ENCODE results near the gene KLHL5.
"Not testable (repeated sequence)": the region's sequence is repeated elsewhere in the genome, so short reads cannot be mapped to it uniquely, and the experiment has no call there.

The KLHL5 gene

DNA sequence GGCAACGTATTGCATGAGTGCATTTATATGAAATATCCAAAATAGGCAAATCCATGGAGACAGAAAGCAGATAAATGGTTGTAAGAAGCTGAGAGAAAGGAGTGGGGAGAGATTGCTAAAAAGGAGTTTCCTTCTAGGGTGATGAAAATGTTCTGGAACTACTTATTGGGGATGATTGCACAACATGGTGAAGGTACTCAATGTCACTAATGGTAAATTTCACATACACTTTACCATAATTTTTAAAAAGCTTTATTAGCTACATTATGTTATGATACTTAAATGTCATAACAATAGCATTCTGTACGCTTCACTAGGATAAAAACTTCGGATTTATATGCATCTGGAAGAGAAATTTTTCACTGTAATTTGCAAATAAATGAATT, 63.6 kb downstream of the KLHL5 start:
- Histone ChIP-seq H3K4me3 (ENCODE audit: low read depth in 1 of 2, low read length in 2 of 2) (no peak overlapping the region), H3K27ac (ENCODE audit: low read depth, low read length) (no peak overlapping the region), H3K36me3 (ENCODE audit: control insufficient read depth in 1 of 2, insufficient read depth in 2 of 2, low read length in 2 of 2) (peaks cover 0 to 2% of the 10 kb centered on the region in 2 donors), H3K4me1 (ENCODE audit: control insufficient read depth in 1 of 2, insufficient read depth in 2 of 2, low read length in 2 of 2) (no peaks in the 10 kb centered on the region), H3K9me3 (ENCODE audit: control insufficient read depth in 1 of 2, low read length in 2 of 2) (no peaks in the 10 kb centered on the region), H3K9ac (ENCODE audit: low read depth in 1 of 2, low read length in 2 of 2) (no peak overlapping the region), H3K27me3 (ENCODE audit: control insufficient read depth in 1 of 2, insufficient read depth in 2 of 2, low read length in 2 of 2) (no peaks in the 10 kb centered on the region)

DNA sequence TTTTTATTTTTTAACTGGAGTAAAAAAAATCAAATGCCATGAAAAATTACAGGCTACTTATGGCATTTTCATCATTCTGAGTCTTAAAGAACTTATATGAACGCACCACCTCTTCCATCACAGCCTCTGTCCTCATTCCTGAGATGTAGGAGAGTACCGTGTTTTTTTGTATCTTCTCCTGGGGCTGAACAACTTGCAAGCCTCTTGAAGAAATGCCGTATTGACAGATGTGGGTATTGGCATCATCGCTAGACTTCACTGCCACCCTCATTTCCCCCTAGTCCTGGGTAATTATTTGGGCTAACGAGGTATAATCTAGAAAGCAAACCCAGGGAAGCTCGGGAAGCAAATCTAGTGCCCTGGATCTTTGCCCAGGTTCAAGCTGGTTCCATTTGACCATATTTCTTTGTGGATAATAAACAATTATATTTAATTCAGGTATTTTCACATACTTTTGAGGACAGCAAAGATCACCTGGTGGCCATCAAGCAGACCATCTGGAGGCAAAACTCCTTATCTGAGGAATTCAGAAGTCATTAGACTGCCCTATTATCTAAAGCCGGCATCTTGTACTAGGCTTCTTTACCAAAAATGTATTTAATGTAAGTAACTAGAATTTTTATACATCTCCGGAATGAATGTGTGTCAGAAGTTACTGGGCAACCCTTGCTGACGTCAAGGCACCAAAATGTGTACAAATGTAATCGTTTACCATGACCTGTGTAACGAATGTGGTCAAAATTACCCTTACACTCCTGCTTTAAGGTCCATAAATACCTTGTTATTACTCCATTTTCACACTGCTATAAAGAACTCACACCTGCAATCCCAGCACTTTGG, 64.4 kb downstream of the KLHL5 start:
- Histone ChIP-seq H3K9me3 (ENCODE audit: control insufficient read depth in 1 of 2, low read length in 2 of 2) (no peaks in the 10 kb centered on the region), H3K27ac (ENCODE audit: low read depth, low read length) (no peak overlapping the region), H3K4me3 (ENCODE audit: low read depth in 1 of 2, low read length in 2 of 2) (no peak overlapping the region), H3K4me1 (ENCODE audit: control insufficient read depth in 1 of 2, insufficient read depth in 2 of 2, low read length in 2 of 2) (no peaks in the 10 kb centered on the region), H3K9ac (ENCODE audit: low read depth in 1 of 2, low read length in 2 of 2) (no peak overlapping the region), H3K27me3 (ENCODE audit: control insufficient read depth in 1 of 2, insufficient read depth in 2 of 2, low read length in 2 of 2) (no peaks in the 10 kb centered on the region), H3K36me3 (ENCODE audit: control insufficient read depth in 1 of 2, insufficient read depth in 2 of 2, low read length in 2 of 2) (no peaks in the 10 kb centered on the region)

DNA sequence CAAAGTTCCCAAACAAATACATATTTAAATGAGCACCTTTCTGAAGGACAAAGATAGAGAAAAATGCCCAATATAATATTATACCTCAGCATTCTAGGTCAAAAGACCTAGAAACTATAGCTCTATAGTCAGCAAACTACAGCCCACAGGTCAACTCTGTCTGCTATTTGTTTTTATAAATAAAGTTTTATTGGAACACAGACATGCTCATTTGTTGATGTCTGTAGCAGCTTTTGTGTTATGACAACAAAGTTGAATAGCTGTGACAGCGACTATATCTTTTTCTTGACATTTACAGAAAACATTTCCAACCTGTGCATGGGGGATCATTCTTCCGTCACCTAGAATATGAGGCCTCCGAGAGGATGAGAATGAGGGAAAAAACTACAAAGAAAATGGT, 71.6 kb downstream of the KLHL5 start:
- H3K36me3 ChIP-seq (ENCODE audit: control insufficient read depth in 1 of 2, insufficient read depth in 2 of 2, low read length in 2 of 2), result no peaks in the 10 kb centered on the region
- H3K4me1 ChIP-seq (ENCODE audit: control insufficient read depth in 1 of 2, insufficient read depth in 2 of 2, low read length in 2 of 2), result peaks cover 5 to 6% of the 10 kb centered on the region in 2 donors
- H3K27me3 ChIP-seq (ENCODE audit: control insufficient read depth in 1 of 2, insufficient read depth in 2 of 2, low read length in 2 of 2), result no peaks in the 10 kb centered on the region
- H3K4me3 ChIP-seq (ENCODE audit: low read depth in 1 of 2, low read length in 2 of 2), result no peak overlapping the region
- H3K27ac ChIP-seq (ENCODE audit: low read depth, low read length), result no peak overlapping the region
- no peak overlapping the region for H3K9ac ChIP-seq (ENCODE audit: low read depth in 1 of 2, low read length in 2 of 2)
- no peaks in the 10 kb centered on the region for H3K9me3 ChIP-seq (ENCODE audit: control insufficient read depth in 1 of 2, low read length in 2 of 2)

GRCh38 chr4:39134683-39135306, 72.8 kb downstream of the KLHL5 start:
- no peaks in the 10 kb centered on the region for H3K36me3 ChIP-seq (ENCODE audit: control insufficient read depth in 1 of 2, insufficient read depth in 2 of 2, low read length in 2 of 2)
- H3K27ac ChIP-seq (ENCODE audit: low read depth, low read length), result no peak overlapping the region
- no peaks in the 10 kb centered on the region for H3K27me3 ChIP-seq (ENCODE audit: control insufficient read depth in 1 of 2, insufficient read depth in 2 of 2, low read length in 2 of 2)
- no peaks in the 10 kb centered on the region for H3K9me3 ChIP-seq (ENCODE audit: control insufficient read depth in 1 of 2, low read length in 2 of 2)
- H3K4me1 ChIP-seq (ENCODE audit: control insufficient read depth in 1 of 2, insufficient read depth in 2 of 2, low read length in 2 of 2), result peaks cover 5 to 6% of the 10 kb centered on the region in 2 donors
- no peak overlapping the region for H3K4me3 ChIP-seq (ENCODE audit: low read depth in 1 of 2, low read length in 2 of 2)
- H3K9ac ChIP-seq (ENCODE audit: low read depth in 1 of 2, low read length in 2 of 2), result no peak overlapping the region

- H3K4me1 ChIP-seq (ENCODE audit: control insufficient read depth in 1 of 2, insufficient read depth in 2 of 2, low read length in 2 of 2); H3K36me3 ChIP-seq (ENCODE audit: control insufficient read depth in 1 of 2, insufficient read depth in 2 of 2, low read length in 2 of 2); H3K4me3 ChIP-seq (ENCODE audit: low read depth in 1 of 2, low read length in 2 of 2); H3K9ac ChIP-seq (ENCODE audit: low read depth in 1 of 2, low read length in 2 of 2); H3K27me3 ChIP-seq (ENCODE audit: control insufficient read depth in 1 of 2, insufficient read depth in 2 of 2, low read length in 2 of 2); H3K27ac ChIP-seq (ENCODE audit: low read depth, low read length); H3K9me3 ChIP-seq (ENCODE audit: control insufficient read depth in 1 of 2, low read length in 2 of 2): not testable (repeated sequence)
Observed at GRCh38 chr4:39138227-39138626, 76.2 kb downstream of the KLHL5 start.

- peaks cover 0 to 3% of the 10 kb centered on the region in 2 donors for H3K4me1 ChIP-seq (ENCODE audit: control insufficient read depth in 1 of 2, insufficient read depth in 2 of 2, low read length in 2 of 2)
- H3K36me3 ChIP-seq (ENCODE audit: control insufficient read depth in 1 of 2, insufficient read depth in 2 of 2, low read length in 2 of 2), result no peaks in the 10 kb centered on the region
- H3K4me3 ChIP-seq (ENCODE audit: low read depth in 1 of 2, low read length in 2 of 2), result no peak overlapping the region
- no peak overlapping the region for H3K9ac ChIP-seq (ENCODE audit: low read depth in 1 of 2, low read length in 2 of 2)
- peaks cover 0 to 4% of the 10 kb centered on the region in 2 donors for H3K27me3 ChIP-seq (ENCODE audit: control insufficient read depth in 1 of 2, insufficient read depth in 2 of 2, low read length in 2 of 2)
- H3K27ac ChIP-seq (ENCODE audit: low read depth, low read length), result no peak overlapping the region
- H3K9me3 ChIP-seq (ENCODE audit: control insufficient read depth in 1 of 2, low read length in 2 of 2), result no peaks in the 10 kb centered on the region
Observed at GRCh38 chr4:39146211-39146610, 84.2 kb downstream of the KLHL5 start.

GRCh38 chr4:39154009-39154408, 92.0 kb downstream of the KLHL5 start:
- H3K4me1 ChIP-seq (ENCODE audit: control insufficient read depth in 1 of 2, insufficient read depth in 2 of 2, low read length in 2 of 2), result peaks cover 0 to 3% of the 10 kb centered on the region in 2 donors
- H3K27ac ChIP-seq (ENCODE audit: low read depth, low read length), result no peak overlapping the region
- no peak overlapping the region for H3K9ac ChIP-seq (ENCODE audit: low read depth in 1 of 2, low read length in 2 of 2)
- H3K36me3 ChIP-seq (ENCODE audit: control insufficient read depth in 1 of 2, insufficient read depth in 2 of 2, low read length in 2 of 2), result no peaks in the 10 kb centered on the region
- no peaks in the 10 kb centered on the region for H3K9me3 ChIP-seq (ENCODE audit: control insufficient read depth in 1 of 2, low read length in 2 of 2)
- no peak overlapping the region for H3K4me3 ChIP-seq (ENCODE audit: low read depth in 1 of 2, low read length in 2 of 2)
- H3K27me3 ChIP-seq (ENCODE audit: control insufficient read depth in 1 of 2, insufficient read depth in 2 of 2, low read length in 2 of 2), result peaks cover 0 to 4% of the 10 kb centered on the region in 2 donors

GRCh38 chr4:39157520-39157919, 95.5 kb downstream of the KLHL5 start:
- Histone ChIP-seq H3K4me1 (ENCODE audit: control insufficient read depth in 1 of 2, insufficient read depth in 2 of 2, low read length in 2 of 2) (no peaks in the 10 kb centered on the region), H3K9me3 (ENCODE audit: control insufficient read depth in 1 of 2, low read length in 2 of 2) (no peaks in the 10 kb centered on the region), H3K27me3 (ENCODE audit: control insufficient read depth in 1 of 2, insufficient read depth in 2 of 2, low read length in 2 of 2) (no peaks in the 10 kb centered on the region), H3K36me3 (ENCODE audit: control insufficient read depth in 1 of 2, insufficient read depth in 2 of 2, low read length in 2 of 2) (no peaks in the 10 kb centered on the region), H3K27ac (ENCODE audit: low read depth, low read length) (no peak overlapping the region), H3K9ac (ENCODE audit: low read depth in 1 of 2, low read length in 2 of 2) (no peak overlapping the region), H3K4me3 (ENCODE audit: low read depth in 1 of 2, low read length in 2 of 2) (no peak overlapping the region)

GRCh38 chr4:39166177-39166576, 104.1 kb downstream of the KLHL5 start:
- Histone ChIP-seq H3K27ac (ENCODE audit: low read depth, low read length) (no peak overlapping the region), H3K27me3 (ENCODE audit: control insufficient read depth in 1 of 2, insufficient read depth in 2 of 2, low read length in 2 of 2) (no peaks in the 10 kb centered on the region), H3K9me3 (ENCODE audit: control insufficient read depth in 1 of 2, low read length in 2 of 2) (no peaks in the 10 kb centered on the region), H3K36me3 (ENCODE audit: control insufficient read depth in 1 of 2, insufficient read depth in 2 of 2, low read length in 2 of 2) (no peaks in the 10 kb centered on the region), H3K4me1 (ENCODE audit: control insufficient read depth in 1 of 2, insufficient read depth in 2 of 2, low read length in 2 of 2) (no peaks in the 10 kb centered on the region), H3K9ac (ENCODE audit: low read depth in 1 of 2, low read length in 2 of 2) (no peak overlapping the region), H3K4me3 (ENCODE audit: low read depth in 1 of 2, low read length in 2 of 2) (no peak overlapping the region)

DNA sequence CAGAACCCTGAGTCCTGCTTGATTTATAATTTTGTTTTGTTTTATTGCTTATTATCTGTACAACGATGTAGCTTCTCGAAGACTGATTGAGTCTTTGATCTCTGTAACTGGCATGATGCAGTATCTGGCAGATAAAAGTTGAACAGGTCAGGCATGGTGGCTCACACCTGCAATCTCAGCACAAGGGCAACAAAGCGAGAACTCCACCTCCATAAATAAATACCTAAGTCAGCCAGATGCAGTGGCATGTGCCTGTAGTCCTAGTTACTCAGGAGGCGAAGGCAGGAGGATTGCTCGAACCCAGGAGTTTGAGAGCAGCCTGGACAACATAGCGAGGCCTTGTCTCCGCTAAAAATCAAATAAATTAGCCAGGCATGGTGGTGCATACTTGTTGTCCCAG, 104.6 kb downstream of the KLHL5 start:
- Histone ChIP-seq H3K36me3 (ENCODE audit: control insufficient read depth in 1 of 2, insufficient read depth in 2 of 2, low read length in 2 of 2) (no peaks in the 10 kb centered on the region), H3K4me1 (ENCODE audit: control insufficient read depth in 1 of 2, insufficient read depth in 2 of 2, low read length in 2 of 2) (no peaks in the 10 kb centered on the region), H3K27ac (ENCODE audit: low read depth, low read length) (no peak overlapping the region), H3K9me3 (ENCODE audit: control insufficient read depth in 1 of 2, low read length in 2 of 2) (no peaks in the 10 kb centered on the region), H3K9ac (ENCODE audit: low read depth in 1 of 2, low read length in 2 of 2) (no peak overlapping the region), H3K27me3 (ENCODE audit: control insufficient read depth in 1 of 2, insufficient read depth in 2 of 2, low read length in 2 of 2) (no peaks in the 10 kb centered on the region), H3K4me3 (ENCODE audit: low read depth in 1 of 2, low read length in 2 of 2) (no peak overlapping the region)

All from duodenal mucosa (tissue), 2 donors.